ENCODE results near the gene PAPPA.

PAPPA gene

GRCh38 chr9:116360016-116360415 lies 206.4 kb downstream of the PAPPA start:
- no peak for DNase-seq

DNA sequence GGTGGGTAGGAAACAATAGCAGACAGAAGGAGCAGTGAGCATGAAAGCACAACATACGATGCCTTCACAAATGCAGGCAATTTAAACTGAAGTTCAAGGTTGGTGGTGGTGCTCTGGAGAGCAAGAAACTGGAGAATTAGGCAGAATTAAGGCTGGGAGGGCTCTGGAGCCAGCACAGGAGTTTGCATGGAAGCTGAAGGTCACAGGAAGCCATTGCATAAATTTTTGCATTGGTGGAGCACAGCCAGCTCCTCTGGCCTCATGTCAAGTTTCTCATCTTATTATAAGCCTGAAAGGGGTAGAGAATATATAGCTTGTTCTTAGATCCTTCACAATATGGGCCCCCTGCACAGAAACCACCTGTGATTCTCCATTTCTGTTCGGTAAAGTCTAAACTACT lies 207.4 kb downstream of the PAPPA start:
- DNase-seq, result no peak

DNA sequence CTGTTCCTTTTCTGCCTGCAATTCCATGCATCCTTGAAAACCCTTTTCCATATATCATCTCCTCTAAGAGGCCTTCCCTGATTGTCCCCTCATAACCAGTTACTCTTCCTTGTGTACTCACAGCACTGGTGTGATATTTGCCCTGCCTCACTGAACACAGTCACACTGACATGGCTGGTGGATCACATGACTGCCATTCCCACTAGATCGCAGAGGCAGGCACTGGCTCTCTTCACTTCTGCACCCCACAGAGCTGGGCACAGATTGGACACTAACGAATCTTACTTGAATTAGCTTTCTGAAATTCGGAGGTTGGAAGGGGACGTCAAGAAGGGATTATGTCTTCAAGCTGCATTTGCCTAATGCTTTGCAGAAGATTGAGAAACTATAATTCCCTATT lies 208.0 kb downstream of the PAPPA start:
- DNase-seq, result no peak

DNA sequence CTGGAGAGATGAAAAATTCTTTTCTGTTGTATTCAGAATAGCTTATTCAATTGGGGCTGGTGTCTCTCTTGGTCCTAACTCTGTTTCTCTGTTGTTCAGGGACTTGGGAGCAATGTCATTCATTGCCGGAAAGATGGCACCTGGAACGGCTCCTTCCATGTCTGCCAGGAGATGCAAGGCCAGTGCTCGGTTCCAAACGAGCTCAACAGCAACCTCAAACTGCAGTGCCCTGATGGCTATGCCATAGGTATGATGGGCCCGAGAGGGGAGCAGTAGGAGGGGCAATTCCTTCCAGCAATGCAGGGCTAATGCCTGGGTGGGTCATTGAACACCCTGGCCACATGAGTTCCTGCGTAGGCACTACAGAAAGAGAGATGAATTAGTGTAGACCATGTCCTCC lies 208.9 kb downstream of the PAPPA start:
- DNase-seq, result no peak

DNA sequence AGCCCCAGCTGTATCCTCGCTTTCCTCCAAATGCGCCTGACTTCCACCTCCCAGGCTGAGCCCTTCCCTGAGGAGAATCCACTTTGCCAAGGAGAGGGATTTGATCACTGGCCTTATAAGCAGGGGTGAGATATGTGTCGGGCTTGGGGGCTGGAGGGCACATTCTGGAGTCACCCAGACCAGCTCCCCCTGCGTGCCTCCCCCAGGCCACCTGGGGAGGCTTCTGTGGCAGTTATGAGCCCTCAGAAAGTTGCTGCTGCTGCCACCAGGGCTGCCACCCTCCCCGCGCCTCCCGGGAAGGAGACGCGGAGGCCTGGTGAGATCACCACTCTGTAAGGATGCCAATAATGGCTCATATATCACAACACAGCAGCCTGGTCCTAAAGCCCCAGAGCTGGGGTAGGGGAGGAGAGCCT lies 211.5 kb downstream of the PAPPA start:
- DNase-seq, result no peak

DNA sequence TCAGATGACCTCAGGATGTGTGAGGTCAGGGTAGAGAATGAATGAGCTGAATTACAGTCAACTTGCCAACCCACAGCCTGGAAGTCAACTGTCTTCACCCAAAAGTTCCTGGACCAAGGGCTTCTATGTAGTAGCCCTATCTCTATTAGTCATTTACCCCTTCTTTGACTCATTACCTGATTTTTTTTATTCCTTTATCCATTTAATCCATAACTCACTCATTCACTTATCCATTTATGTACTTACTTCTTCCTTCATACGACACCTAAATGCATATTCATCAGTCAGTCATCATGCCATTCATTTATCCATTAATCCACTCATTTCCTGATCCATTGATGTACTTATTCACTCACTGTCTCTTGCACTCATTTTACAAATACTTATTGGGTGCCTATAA lies 212.7 kb downstream of the PAPPA start:
- no peak for DNase-seq

DNA sequence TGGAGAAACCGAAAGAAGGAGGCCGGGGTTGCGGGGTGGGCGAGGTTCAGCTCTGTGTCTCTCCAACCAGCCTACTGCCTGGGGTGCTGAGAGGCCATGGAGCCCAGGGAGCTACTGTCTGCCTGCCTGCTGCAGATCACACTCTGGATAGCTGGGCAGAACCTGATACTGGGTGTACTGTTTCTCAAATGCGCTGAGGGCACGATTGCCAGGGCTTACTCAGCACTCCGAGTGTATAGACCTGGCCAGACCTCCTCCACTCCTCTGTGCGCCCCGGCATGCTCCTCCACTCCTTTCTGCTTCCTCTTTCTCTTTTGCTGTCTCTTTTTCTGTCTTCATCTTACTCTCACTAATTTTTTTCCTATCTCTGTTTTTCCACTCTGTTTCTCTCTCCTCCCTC lies 215.1 kb downstream of the PAPPA start:
- DNase-seq, result no peak

GRCh38 chr9:116369706-116370105 lies 216.1 kb downstream of the PAPPA start:
- DNase-seq, result no peak

- DNase-seq, result no peak
Measured at GRCh38 chr9:116370556-116370955, 217.0 kb downstream of the PAPPA start.

- DNase-seq, result no peak
Measured at GRCh38 chr9:116372081-116372673, 218.6 kb downstream of the PAPPA start.

- no peak for DNase-seq
Measured at GRCh38 chr9:116372786-116373185, 219.2 kb downstream of the PAPPA start.

DNA sequence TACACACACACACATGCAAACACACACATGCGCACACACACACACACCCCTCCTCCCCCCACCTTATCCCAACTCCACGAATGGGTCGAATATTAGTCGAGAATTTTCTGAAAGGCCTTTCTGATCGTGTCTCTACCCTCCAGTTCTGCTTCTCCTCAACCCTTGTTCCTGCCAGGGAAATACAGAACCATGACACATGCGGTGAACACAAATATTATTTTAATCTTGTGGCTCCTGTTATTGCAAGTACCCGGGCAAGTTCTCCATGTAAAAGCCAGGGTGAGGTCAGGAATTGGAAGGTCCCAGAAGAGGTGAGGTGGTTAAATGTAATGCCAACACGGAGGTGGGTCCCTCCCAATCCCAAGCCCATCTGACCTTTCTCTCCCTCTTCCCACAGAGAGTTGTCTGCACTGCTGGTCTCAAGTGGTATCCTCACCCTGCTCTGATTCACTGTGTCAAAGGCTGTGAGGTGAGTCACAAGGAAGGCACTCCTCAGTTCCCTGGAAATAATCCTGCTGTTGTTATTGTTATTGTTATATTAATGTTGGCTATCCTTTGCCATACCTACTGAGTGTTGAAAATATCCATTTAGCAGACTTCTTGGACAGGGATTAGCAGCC lies 223.7 kb downstream of the PAPPA start:
- DNase-seq, result no peak

DNA sequence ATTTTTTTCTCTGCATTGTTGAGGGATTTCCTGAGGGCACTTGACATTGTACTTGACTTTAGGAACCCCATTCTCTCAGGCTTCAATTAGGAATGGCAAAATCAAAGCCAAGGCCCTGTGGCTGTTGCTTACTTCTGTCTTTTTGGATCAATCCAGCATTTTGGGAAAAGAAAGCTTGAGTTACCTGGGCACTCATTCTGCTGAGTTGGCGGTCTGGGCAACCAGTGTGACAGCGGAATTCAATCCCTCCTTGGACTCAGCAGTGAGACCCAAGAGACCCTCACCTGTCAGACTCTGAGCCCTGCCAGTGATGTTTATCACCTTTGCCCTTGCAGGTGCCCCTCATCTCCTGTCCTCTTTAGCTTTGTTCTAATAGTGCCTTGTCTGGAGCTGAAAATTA lies 225.3 kb downstream of the PAPPA start:
- no peak for DNase-seq

DNA sequence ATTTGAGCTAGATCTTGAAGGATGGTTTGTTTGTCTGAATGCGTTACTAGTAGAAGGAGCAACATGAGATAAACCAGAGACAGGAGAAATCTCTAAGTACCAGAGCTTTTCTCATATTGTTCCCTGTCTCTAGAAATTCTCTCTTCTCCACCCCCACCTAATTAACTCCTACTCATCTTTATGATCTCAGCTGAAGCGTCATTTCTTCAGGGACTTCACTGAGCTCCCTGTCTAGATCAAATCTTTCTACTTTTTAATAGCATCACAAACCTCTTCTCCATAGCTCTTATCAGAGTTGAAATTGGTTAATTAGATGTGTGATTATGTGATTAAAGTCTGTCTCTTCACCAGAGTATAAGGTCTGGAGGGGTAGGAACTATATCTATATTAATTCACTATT lies 226.2 kb downstream of the PAPPA start:
- no peak for DNase-seq

GRCh38 chr9:116380496-116380995 lies 227.0 kb downstream of the PAPPA start:
- DNase-seq, result no peak

DNA sequence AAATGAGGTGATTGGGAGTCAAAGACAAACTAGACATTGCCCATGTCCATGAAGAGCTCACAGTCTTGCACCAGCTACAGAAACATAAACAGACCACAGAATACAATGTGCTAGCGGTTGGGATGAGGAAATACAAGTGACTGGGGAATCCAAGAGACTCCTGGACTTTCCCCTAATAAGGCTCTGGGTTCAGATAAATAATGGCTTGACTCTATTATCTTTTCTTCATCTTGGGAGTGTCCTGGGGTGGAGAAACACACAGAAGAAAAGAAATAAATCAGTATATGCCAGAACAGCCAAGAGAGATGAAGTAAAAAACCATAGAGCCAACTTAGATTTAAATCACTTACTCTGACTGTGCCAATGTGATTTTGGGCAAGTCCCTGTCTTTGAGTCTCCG lies 227.8 kb downstream of the PAPPA start:
- DNase-seq, result no peak

GRCh38 chr9:116382053-116382452 lies 228.5 kb downstream of the PAPPA start:
- DNase-seq, result no peak

DNA sequence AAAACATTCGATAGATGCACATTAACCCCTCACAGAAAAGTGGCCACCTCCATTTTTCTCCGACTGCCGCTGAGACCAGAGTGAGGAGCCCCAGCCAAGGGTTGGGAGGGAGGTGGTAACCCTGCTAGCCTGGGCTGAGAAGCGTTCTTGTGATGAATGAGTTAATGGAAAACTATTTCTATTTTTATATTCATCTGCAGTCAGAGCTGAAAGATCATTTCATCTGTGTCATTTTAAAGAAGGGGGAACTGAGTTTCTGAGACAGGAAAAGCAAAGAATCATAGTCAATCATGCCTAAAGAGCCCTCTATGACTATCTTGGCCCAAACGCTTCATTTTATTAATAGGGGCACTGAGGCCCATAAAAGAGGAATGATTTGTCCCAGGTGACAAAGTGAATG lies 229.5 kb downstream of the PAPPA start:
- DNase-seq, result no peak

DNA sequence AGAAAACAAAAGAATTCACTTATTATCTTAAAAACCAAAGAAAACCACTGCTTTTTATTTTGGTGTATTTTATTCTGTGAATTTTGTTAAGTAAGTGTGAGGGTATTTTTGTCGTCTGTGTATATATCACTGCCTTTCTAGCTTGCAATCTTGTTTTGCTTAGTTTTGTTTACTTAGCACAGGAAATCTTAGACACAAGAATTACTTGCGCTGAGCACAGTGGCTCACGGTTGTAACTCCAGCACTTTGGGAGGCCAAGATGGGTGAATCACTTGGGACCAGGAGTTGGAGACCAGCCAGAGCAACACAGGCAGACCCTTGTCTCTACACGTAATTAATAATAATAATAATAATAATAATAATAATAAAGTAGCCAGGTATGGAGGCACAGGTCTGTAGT lies 230.3 kb downstream of the PAPPA start:
- DNase-seq, result no peak

GRCh38 chr9:116387934-116388698 lies 234.5 kb downstream of the PAPPA start:
- no peak for DNase-seq

- DNase-seq, result no peak
Measured at GRCh38 chr9:116389541-116390302, 236.1 kb downstream of the PAPPA start.

DNA sequence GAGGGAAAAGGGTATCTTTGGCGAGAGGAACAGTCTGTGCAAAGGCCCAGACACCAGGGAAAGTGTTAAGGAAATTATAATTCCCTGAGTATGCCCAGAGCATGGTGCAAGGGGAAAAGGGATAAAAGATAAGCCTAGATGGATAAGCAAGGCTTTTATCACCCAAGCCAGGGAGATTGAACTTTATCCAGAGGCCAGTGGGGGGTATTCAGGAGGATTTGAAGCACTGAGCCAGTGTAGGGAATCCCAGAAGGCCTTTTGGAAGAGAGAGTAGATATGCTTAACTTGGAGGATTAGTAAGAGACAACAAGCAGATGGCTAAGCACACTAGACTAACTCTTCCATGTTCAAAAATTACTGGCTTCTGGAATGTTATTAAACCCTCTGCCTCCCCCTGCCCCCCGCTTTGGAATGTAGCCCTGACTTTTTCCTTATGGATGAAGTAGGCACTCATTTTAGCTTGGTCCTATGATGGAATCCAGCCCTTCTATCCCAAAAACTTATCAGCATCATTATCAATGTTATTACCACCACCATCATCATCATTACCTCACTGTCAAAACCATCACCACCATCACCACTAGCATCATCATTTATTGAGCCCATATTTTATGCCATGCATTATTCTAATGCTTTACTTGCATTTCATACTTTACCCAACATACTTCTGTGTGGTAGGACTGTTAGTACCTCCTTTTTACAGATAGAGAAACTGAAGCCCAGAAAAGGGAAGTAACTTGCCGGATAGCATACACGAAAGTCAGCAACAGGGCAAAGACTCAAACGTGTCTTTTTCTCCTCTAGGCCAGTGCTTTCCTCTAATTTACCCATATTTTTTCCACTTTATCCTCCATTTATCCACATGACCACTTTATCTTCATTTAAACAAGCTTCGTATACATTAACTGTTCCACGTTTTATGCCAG lies 237.0 kb downstream of the PAPPA start:
- no peak for DNase-seq

All from cortex of kidney (tissue), 1 donor.